Hematopoietic multipotent progenitor cell treated with erythropoietin and hydrocortisone succinate and interleukin-3 and kit ligand, for 15 days (in vitro differentiated cells): ENCODE measurements around the gene FBXO8.
A peak's percentile ranks its signal among the peaks of the same experiment; 100 is the strongest.
"Not testable (repeated sequence)": the region's sequence is repeated elsewhere in the genome, so short reads cannot be mapped to it uniquely, and the experiment has no call there.

Experiments used
- DNase-seq: peaks from one replicate; pipeline ENCODE4 v3.0.0-alpha.2; 2015; ENCODE audit warnings: low spot score

The FBXO8 gene

GRCh38 chr4:174284487-174284886, 1.0 kb upstream of the FBXO8 start:
- peak; percentile 17 for DNase-seq

GRCh38 chr4:174282836-174283506, 496 bp downstream of the FBXO8 start:
- DNase-seq: peak; percentile 92

GRCh38 chr4:174281901-174282300, 1.6 kb downstream of the FBXO8 start:
- no peak for DNase-seq

- no peak for DNase-seq
Measured at GRCh38 chr4:174281182-174281737, 2.2 kb downstream of the FBXO8 start.

- no peak for DNase-seq
Measured at GRCh38 chr4:174279433-174280155, 3.9 kb downstream of the FBXO8 start.

- no peak for DNase-seq
Measured at GRCh38 chr4:174278467-174278866, 5.0 kb downstream of the FBXO8 start.

GRCh38 chr4:174277433-174277832, 6.0 kb downstream of the FBXO8 start:
- DNase-seq: no peak

GRCh38 chr4:174275101-174275500, 8.4 kb downstream of the FBXO8 start:
- no peak for DNase-seq

- no peak for DNase-seq
Measured at GRCh38 chr4:174274436-174274835, 9.0 kb downstream of the FBXO8 start.

- no peak for DNase-seq
Measured at GRCh38 chr4:174273930-174274329, 9.5 kb downstream of the FBXO8 start.

- no peak for DNase-seq
Measured at GRCh38 chr4:174266416-174266815, 17.1 kb downstream of the FBXO8 start.

- DNase-seq: no peak
Measured at GRCh38 chr4:174265916-174266315, 17.6 kb downstream of the FBXO8 start.

- DNase-seq: no peak
Measured at GRCh38 chr4:174263445-174263736, 20.1 kb downstream of the FBXO8 start.

- DNase-seq: no peak
Measured at GRCh38 chr4:174262624-174263444, 20.6 kb downstream of the FBXO8 start.

- not testable (repeated sequence) for DNase-seq
Measured at GRCh38 chr4:174261432-174261831, 22.0 kb downstream of the FBXO8 start.

- no peak for DNase-seq
Measured at GRCh38 chr4:174260099-174260498, 23.4 kb downstream of the FBXO8 start.

GRCh38 chr4:174259580-174259979, 23.9 kb downstream of the FBXO8 start:
- no peak for DNase-seq

GRCh38 chr4:174256277-174256713, 27.2 kb downstream of the FBXO8 start:
- peak; percentile 61 for DNase-seq

- DNase-seq: peak; percentile 69
Measured at GRCh38 chr4:174255786-174256185, 27.7 kb downstream of the FBXO8 start.

GRCh38 chr4:174255374-174255773, 28.1 kb downstream of the FBXO8 start:
- no peak for DNase-seq

- no peak for DNase-seq
Measured at GRCh38 chr4:174254613-174255012, 28.9 kb downstream of the FBXO8 start.

- DNase-seq: no peak
Measured at GRCh38 chr4:174252412-174252811, 31.1 kb downstream of the FBXO8 start.

GRCh38 chr4:174248407-174248806, 35.1 kb downstream of the FBXO8 start:
- no peak for DNase-seq
